Measurements from ENCODE around the gene KLF7.
A peak's percentile ranks its signal among the peaks of the same experiment; 100 is the strongest.

The KLF7 gene

DNA sequence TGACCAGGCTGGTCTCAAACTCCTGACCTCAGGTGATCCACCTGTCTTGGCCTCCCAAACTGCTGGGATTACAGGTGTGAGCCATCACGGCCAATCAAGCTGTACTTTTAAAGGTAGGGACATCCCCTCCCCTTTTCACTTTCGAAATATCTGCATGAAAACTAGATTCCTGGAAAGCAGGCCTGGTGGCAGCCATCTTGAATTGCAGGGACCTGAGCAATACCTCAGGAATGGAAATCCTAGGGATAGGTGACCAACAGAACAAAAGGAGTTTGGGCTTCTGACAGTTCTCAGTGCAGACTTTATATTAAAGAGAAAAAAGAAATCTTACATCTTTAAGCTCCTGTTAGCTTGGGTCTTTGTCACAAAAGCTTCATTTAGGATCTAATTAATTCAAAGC is 62.6 kb downstream of the KLF7 start:
- FAIRE-seq (no peak), DNase-seq (ENCODE audit: insufficient read length, low spot score) (no peak)

DNA sequence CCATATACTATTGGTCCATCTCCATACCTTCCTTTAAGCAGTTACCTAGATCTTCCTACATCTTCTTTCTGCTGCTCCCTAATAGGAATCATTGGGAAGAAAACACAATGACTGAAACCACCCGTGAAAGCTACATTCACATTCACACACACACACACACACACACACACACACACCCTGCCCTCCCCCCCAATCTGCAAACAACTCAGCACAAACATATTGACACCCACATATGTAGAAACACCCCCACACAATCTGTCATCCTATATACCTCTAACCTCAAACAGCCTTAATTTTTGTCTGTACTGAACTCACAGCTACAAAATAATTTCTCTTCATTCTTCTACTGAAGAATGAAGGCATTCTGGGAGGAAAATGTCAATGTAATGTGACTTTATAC is 63.8 kb downstream of the KLF7 start:
- DNase-seq (ENCODE audit: insufficient read length, low spot score) (no peak), FAIRE-seq (no peak)

DNA sequence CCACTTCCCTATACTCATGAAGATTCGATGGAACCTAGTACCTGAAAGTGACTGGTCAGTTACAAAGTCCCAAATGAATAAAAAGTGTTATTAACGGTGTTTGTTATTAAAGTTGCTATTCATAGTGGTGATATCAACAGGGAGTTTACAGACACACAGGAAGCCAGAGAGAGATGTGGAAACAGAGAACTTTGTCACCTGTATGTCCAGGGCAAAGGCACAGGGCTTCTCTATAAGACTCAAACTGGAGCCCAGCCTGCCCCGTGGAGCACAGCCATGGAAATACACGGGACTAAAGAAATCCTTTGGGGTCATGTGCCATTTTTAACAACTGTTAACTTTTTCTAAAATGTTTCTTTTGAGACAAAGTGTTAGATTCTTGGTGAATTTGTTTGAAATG is 68.5 kb downstream of the KLF7 start:
- no peak for FAIRE-seq
- DNase-seq (ENCODE audit: insufficient read length, low spot score) = no peak

DNA sequence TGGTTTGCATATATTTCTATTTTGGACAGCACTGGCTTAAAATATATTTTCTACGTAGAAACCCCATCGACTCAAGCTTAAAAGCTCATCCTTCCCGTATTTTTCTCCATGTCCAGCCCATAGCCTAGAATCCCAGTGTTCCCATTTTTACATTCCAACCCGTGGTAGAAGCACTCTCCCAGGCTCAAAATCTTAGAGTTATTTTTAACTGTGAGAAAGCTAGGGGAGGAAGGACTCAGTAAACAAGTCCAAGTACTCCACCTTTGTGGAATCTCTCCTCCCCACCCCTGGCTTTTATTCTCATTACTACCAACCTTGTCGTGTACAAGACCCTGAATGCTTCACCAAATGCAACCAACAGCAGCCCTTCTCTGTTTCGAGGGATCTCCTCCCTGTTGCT is 69.8 kb downstream of the KLF7 start:
- no peak for FAIRE-seq
- no peak for DNase-seq (ENCODE audit: insufficient read length, low spot score)

DNA sequence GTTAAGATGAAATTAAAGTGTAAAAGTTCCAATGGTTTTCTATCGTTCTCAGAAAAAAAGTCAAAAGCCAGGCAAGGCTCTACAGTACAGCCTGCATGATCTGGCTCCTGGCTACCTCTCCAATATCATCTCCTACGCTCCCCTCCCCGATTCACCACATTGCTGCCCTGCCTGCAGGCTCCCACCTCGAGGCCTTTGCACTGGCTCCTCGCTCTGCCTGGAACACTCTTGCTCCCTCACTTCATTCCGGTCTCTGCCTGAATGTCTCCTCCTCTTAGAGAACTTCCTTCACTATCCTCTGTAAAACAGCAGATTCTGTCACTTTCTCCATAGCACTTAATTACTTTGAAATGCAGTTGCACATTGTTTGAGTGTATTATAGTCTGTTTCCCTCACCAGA is 72.5 kb downstream of the KLF7 start:
- no peak for FAIRE-seq

DNA sequence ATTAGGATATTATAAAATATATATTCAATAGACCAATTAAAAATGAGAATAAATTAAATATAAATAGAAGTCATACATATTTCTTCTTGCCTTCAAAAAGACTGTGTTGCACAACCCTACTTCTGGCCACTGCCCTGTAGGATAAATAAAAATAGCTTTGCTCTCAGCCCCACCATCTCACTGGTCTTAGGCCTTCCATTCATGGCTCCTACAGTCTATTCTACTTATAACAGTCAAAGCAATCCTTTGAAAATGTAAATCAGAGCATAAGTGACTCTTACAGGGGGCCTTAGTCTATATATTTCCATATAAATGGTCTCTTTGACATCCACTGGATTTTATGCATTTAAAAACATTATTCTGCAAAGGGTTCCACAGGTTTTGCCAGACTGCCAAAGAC is 72.9 kb downstream of the KLF7 start:
- DNase-seq (ENCODE audit: insufficient read length, low spot score) (no peak), FAIRE-seq (no peak)

More for the DNA sequence above, 72.5 kb downstream of the KLF7 start:
- DNase-seq (ENCODE audit: insufficient read length, low spot score) = no peak

DNA sequence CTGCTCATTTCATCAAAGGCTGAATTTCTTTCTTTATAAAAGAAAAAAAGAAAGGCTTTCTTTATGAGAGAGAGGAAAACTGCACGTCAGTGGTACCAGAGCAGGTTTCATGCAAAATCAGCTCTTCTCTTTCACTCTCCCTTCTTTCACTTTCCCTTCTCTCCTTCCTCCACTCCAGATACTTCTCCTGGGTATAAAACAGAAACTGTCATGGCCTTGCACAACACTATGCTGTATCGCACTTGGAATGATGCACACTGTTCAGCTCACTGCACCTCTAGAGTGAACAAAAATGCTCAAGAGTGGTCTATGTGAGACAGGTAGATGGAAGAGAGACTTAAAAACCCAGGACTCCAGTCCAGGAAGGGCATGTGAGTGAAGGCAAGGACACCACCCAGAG is 73.8 kb downstream of the KLF7 start:
- no peak for DNase-seq (ENCODE audit: insufficient read length, low spot score)
- no peak for FAIRE-seq

DNA sequence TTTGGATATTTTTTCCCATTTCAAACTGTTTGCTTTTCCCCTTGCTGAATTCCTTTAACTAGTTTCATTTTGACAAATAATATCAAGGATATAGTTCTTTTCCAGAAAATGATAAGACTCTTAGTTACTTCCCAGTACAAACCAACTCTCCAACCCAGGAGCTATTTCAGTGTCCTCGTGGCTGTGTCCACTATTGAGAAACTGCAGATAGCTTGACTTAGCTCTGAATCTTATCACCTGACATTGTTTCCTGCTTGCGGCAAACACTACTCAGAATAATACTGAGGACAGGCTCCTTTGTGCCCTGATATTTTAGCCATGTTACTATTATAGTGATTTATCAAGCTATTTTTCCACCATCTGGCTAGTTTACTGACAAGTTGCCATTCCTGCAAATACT is 74.6 kb downstream of the KLF7 start:
- FAIRE-seq (no peak), DNase-seq (ENCODE audit: insufficient read length, low spot score) (no peak)

DNA sequence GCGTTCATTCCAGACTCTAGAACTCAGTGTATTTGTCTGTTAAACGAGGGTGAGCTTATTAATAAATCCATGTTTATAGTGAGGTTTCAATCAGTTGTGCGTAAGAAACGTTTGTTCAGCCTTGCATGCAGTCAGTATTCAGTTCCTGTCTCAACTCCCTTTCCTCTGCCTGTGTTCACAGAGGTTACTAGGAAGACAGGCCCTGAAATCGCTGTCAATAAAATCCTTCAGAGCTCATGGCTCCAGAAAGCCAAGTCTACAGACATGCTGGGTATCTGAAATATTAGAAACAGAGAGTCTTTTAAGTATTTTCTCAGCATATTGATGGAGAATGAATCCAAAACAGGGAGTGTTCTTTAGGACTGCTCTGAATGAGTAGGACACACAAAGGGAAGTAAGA is 75.4 kb downstream of the KLF7 start:
- DNase-seq (ENCODE audit: insufficient read length, low spot score) = no peak
- FAIRE-seq = no peak

DNA sequence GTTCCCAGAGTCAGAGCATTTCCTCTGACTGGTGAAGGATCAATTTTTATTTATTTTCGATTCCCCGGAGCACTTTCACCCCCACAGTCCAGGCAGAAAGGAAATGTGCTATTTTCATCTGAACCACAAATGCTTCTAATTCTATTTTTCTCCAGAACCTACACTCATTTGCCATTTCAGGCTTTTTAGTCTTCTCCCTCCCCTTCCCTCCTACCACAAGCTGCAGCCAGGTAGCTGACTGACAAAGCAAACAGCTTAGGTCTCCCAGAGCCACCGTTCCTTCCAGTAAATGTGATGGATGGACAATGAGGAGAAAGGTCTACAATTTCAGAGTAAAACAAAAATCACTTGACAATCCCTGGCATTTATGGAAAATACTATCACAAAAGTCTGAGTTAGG is 76.9 kb downstream of the KLF7 start:
- FAIRE-seq (no peak), DNase-seq (ENCODE audit: insufficient read length, low spot score) (no peak)

DNA sequence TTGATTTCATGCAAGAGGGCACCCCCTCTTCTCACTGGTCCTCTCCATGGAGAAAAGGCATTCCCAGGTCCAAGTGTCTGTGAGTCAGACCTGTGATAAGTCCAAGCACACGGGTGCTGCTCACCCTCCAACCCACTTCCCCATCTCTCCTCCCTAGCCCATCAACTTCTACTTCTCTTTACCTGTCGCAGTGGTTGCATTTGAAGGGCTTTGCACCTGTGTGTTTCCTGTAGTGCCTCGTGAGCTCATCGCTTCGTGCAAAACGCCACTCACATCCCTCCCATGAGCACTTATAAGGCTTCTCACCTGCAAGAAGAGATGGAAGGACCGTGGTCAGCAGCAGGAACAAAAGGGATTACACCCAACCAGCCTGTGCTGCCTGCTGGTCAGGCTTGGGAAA is 77.5 kb downstream of the KLF7 start:
- no peak for DNase-seq (ENCODE audit: insufficient read length, low spot score)
- no peak for FAIRE-seq

DNA sequence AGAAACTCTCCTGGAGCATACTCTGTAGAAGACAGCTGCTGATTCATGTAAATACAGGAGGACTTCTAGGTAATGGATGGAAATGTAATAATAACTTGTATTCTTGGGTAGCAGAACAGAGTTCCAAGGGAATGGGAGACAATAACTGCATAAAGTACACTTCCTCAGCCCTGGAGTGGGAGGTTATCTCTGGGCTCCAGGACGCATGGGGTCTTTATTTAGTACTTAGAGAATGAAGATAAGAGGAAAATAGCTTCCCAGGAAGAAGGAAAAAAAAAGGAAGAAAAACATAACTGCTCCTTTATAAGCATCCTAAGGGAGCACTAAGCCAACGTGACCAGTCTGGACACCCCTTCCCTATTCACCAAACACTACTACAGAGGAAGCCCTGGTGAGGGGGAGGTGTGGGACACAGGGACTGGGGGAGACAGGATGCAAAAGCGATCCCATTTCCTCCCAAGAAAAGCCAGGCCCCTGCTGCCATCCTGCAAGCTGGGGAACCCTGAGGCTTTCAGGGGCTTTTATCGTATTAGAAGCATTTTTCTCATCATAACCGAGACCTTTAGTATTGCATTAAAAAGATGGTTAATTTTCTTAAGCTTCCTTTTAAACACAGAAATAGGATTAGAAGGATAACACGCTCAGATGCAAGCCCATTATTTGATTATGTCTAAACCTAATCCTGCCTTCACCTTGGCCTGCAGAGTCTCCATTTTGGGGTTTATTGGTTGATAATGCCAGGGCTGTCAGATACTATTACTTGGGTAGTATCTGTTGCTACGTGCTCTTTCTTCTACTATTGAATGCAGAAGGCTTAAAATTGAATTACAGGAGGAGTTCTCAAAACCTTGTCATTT is 78.5 kb downstream of the KLF7 start:
- DNase-seq (ENCODE audit: insufficient read length, low spot score) = no peak
- no peak for FAIRE-seq

DNA sequence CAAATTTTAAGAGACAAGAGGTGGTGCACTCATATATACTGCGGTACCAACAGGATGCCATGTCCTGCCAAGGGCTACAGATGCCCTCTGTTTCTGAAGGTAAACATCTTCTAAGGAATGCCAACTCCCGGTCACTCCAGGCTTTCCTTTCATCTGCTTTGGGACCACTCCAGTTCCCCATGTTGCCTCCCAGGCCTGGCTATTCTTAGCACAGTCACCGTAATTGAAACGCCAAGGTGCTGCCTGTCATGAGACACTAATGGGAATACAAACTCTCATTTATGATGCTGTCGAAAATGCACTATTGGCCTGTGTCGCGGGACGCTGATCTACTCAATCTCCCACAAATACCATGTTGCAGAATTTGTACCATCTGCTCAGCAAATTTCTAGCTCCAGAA is 79.6 kb downstream of the KLF7 start:
- DNase-seq (ENCODE audit: insufficient read length, low spot score) (no peak), FAIRE-seq (no peak)

DNA sequence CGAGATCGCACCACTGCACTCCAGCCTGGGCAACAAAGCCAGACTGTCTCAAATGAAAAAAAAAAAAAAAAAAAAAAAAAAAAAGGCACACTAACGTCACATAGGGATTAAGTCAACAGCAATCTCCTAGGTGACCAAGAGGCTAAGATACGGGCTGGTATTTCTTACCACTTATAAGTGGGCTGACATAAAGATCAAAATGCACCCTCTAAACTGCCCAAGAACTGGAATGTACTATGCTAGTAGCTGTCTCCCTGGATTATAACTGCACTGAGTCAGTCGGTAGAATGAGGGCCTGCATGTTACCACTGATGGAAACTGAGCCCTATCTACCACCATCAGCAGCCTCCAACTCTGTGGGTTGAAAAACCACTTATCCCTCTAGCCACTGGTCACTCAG is 80.6 kb downstream of the KLF7 start:
- DNase-seq (ENCODE audit: insufficient read length, low spot score) = no peak
- no peak for FAIRE-seq

DNA sequence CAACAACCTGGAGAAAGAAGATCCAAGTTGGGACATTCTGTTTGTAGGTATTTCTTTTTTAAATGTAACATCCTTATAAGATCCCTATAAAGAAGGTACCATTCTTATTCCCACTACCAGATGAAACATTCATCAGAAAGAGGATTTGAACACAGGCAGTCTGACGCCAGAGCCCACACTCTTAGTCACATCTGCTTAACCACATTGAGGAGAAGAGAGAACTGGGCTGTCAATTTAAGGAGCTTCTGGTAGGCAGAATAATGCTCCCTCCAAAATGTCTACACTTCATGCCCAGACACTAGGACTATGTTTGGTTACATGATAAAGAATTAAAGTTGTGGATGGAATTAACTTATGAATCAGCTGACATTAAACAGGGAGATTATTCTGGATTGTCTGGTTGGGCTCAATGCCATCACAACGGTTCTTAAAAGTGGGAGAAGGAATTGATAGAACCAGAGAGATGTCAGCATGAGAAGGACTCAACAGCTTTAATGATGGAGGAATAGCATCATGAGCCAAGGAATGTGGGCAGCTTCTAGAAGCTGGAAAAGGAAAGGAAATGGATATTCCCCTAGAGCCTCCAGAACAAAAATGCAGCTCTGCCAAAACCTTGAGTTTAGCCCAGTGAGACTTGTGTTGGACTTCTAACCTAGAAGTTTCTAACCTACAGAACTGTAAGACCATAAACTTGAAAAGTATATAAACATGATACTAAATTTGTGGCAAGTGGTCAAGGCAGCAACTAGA is 82.2 kb downstream of the KLF7 start:
- DNase-seq (ENCODE audit: insufficient read length, low spot score) (no peak), FAIRE-seq (no peak)

DNA sequence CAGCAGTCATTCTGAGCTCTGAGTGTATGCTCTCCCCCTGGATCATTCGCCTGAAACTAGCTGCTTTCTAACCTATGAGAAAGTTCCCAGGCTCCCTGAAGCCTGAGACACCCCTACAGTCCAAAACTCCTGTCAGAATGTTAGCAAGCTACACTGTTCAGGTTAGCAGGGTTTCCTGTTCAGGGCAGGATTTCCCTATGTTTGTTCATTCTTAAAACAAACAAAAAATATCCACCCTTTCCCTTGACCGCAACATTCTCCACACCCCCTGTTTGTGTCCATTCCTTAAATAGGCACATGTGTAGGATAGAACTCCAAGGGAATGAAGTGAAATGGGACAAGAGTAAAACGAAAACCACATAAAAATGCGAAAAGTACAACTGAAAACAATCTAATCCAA is 83.1 kb downstream of the KLF7 start:
- FAIRE-seq (no peak), DNase-seq (ENCODE audit: insufficient read length, low spot score) (no peak)

DNA sequence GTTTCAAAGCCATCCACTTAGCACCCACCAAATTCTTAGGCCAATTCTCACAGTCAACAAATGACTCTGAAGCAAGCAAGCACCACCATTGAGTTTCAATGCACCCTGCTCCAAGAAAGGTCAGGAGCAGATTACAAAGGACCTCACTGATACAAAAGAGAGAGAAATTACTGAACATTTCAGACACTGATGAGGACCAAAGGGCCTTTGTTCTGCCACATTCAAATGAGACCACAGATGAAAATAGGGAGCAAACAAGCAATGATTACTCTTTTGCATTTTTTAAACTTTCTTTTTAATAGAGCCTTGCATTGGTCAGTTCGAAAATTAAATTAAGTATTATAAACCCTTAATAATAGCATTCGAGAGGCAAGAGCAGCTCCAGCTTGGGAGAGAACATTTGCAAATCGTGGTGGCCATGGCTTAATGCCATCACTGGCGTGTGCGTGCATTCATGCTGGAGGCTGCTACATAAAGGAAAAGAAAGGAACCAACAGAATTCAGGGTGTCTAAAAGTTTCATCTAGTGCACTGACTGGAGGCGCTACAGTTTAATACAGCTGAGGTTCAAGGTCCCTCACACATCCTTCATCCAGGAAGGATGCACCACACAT is 87.5 kb downstream of the KLF7 start:
- DNase-seq (ENCODE audit: insufficient read length, low spot score) (no peak), FAIRE-seq (no peak)

DNA sequence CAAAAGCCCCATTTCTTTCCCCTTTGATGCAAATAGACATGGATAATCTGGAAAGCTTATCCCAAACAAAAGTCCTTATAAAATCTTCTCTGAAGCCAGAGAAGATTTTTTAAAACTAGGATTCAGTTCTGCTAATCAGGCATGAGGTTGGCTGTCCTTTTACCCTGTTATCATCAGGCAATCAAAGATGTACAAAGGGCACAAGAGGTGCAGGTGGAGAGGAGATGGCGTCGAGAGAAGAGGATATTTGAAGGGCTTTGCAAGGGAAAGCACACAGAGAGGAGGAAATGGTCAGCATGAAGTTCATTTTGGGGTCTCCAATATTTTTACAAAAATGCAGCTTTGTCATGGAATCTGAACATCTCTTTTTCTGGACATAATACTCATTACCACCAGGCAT is 88.5 kb downstream of the KLF7 start:
- no peak for FAIRE-seq
- no peak for DNase-seq (ENCODE audit: insufficient read length, low spot score)

DNA sequence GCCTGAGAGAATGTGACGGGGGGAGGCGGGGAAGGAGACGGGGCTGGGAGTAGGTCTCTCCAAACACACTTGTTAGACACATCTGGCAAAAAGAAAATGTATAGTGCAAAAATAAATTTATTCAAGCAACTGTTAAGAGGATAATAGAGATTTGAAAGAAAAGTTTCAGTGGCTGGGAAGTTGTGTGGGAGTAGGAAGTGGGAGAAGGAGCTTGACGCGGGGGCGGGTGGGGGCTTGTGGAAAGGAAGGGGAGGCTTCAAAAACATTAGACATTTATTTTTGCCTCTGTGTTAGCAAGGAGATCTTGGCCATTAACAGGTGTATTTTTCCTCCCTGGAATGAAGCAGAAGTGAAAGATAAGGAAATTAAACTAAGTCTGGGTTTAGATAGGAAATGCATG is 90.3 kb downstream of the KLF7 start:
- no peak for DNase-seq (ENCODE audit: insufficient read length, low spot score)
- FAIRE-seq = no peak

DNA sequence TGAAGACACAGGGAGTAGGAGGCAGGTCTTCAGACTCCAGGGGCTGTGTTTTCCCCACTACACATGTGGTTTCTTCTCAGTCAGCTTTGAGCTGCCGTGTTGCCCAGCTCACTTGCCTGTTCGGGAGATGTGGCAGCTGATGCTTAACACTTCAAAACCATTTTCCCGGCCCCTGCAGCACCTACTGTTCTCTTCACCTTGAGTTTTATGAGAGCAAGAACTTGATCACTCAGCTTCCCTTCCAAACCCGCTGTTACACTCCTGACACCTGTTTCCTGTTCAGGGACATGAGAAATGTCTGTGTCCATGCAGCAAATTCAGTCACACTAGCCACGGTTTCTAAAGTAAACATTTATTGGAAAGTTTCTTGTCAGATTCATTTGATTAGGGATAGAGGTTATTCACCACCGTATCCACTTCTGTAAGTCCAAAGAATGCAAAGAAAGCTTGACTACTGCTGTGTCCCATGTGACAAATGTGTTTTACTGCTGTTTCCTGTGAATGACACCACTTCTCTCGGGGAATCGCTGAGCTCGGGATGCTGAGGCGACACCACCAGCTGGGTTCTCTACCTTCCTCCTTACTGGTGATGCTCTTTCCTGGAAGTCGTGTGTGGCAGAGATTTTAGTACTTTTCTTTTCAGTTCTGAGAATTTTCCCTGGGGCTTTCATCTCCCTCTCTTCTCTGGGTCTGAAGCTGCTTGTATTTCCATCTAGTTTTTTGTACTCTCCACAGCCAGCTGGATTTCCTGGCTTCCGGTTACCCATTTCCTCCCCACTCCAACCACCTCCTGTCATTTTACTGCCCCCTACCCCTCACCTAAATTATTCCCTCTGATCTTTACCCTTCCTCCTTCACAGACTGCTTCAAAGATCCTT is 91.7 kb downstream of the KLF7 start:
- FAIRE-seq = peak; percentile 37
- DNase-seq (ENCODE audit: insufficient read length, low spot score) = no peak

DNA sequence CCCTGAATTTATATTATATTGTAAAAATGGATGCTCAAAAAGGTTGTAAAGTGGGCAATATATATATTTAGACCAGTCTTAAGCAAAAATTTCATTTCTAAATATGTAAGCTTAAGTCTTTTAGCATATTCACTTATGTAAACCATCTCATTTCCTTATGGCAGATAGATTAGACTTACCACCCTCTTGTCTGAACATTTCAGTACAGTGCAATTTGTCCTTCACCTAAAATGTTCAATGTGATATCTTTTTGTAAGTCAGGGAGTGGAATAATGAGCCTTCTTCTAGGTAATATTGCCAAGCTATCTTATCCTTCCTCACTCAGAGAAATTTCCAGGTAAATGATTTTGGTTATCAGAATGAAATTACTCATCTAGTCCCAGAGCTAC is 92.3 kb downstream of the KLF7 start:
- no peak for DNase-seq (ENCODE audit: insufficient read length, low spot score)
- no peak for FAIRE-seq
